B cell (primary cell): Measurements from ENCODE around the gene DENND10. TPM values are rescaled to one million over a fixed set of nuclear protein-coding genes. Genes with fewer than 3 reads are reported as not detected.

ENCODE experiments used
- ATAC-seq: fragments of 200-7000 bp; cut with Tn5 transposase; one replicate; pipeline ENCODE4 v1.10.0; 2021; ENCODE audit warnings: low read depth, mild to moderate bottlenecking, moderate number of reproducible peaks, moderate library complexity
- CTCF ChIA-PET: fragments of 350-600 bp; sonication (Branson Sonifier 250); formaldehyde crosslinking; loops from one replicate; lab custom pipeline; 2021; ENCODE audit warnings: antibody characterized with exemption, inconsistent platforms; lab: Charles Lee
- POLR2A ChIA-PET: fragments of 350-600 bp; sonication (Branson Sonifier 250); formaldehyde crosslinking; loops from one replicate; lab custom pipeline; 2021; ENCODE audit warnings: antibody characterized with exemption; lab: Charles Lee
- DNase-seq: peaks from one replicate; pipeline ENCODE4 v3.0.0; 2013
- H2AFZ ChIP-seq: 2 replicates; pipeline ENCODE4 v1.6.1; 2012; ENCODE audit warnings: mild to moderate bottlenecking, low read depth, low read length; ENCODE audit not compliant: insufficient read depth, poor library complexity, severe bottlenecking
- H3K27ac ChIP-seq, 2 donors: 1 replicate in 1 of 2; 2 replicates in 1 of 2; pipeline ENCODE4 v1.5.1; 2012 to 2013; ENCODE audit warnings: low read length in 2 of 2, mild to moderate bottlenecking in 2 of 2, moderate library complexity in 1 of 2
- H3K27me3 ChIP-seq, 4 experiments: fragments of 200-600 bp in 1 of 4; sonication (generic) in 1 of 4; replicated peaks in 1 of 4; 1 replicate in 2 of 4; 2 replicates in 2 of 4; pipeline versions ENCODE4 v1.6.1 to v1.7.0; 2013 to 2016; ENCODE audit warnings: low read length in 3 of 4, mild to moderate bottlenecking in 2 of 4, mixed read lengths in 1 of 4, moderate library complexity in 1 of 4; ENCODE audit not compliant: insufficient read depth in 4 of 4, control insufficient read depth in 3 of 4; ENCODE audit errors: control extremely low read depth in 1 of 4
- H3K36me3 ChIP-seq, 2 experiments: replicated peaks in 1 of 2; 1 replicate in 1 of 2; 2 replicates in 1 of 2; pipeline versions ENCODE4 v1.6.1 to v1.7.1; 2013; ENCODE audit warnings: low read length in 1 of 2; ENCODE audit not compliant: insufficient read depth in 2 of 2, control insufficient read depth in 1 of 2; ENCODE audit errors: control extremely low read depth in 1 of 2, extremely low read depth in 1 of 2
- H3K4me1 ChIP-seq, 2 donors: fragments of 200-600 bp in 1 of 2; sonication (generic) in 1 of 2; 1 replicate in 1 of 2; 2 replicates in 1 of 2; pipeline versions ENCODE4 v1.5.1 to v1.6.1; 2013 to 2017; ENCODE audit warnings: low read length in 2 of 2; ENCODE audit not compliant: control insufficient read depth in 2 of 2, insufficient read depth in 2 of 2
- H3K4me2 ChIP-seq: replicated peaks from 2 replicates; pipeline ENCODE3; 2012; ENCODE audit warnings: mild to moderate bottlenecking, low read depth, low read length; ENCODE audit not compliant: poor library complexity, severe bottlenecking
- H3K4me3 ChIP-seq, 5 experiments: fragments of 200-600 bp in 1 of 5; sonication (generic) in 1 of 5; 1 replicate in 3 of 5; 2 replicates in 2 of 5; pipeline versions ENCODE4 v1.5.1 to v1.7.0; 2011 to 2016; ENCODE audit warnings: low read length in 4 of 5, mild to moderate bottlenecking in 4 of 5, low read depth in 2 of 5, control low read depth in 1 of 5, moderate library complexity in 1 of 5; ENCODE audit not compliant: insufficient read depth in 1 of 5; ENCODE audit errors: control extremely low read depth in 1 of 5, extremely low read depth in 1 of 5
- H3K79me2 ChIP-seq: fragments of 200-600 bp; sonication (generic); one replicate; pipeline ENCODE4 v1.6.0; 2016; ENCODE audit warnings: low read length; ENCODE audit not compliant: control insufficient read depth, insufficient read depth
- H3K9ac ChIP-seq: fragments of 200-600 bp; sonication (generic); 2 replicates; pipeline ENCODE4 v1.6.1; 2017; ENCODE audit warnings: mild to moderate bottlenecking, low read length, moderate library complexity
- H3K9me3 ChIP-seq, 3 donors: one replicate each; pipeline versions ENCODE4 v1.6.1 to v1.7.1; 2013; ENCODE audit warnings: low read length in 2 of 3; ENCODE audit not compliant: control insufficient read depth in 2 of 3, insufficient read depth in 1 of 3; ENCODE audit errors: control extremely low read depth in 1 of 3
- H4K20me1 ChIP-seq: 2 replicates; pipeline ENCODE4 v1.6.0; 2012; ENCODE audit warnings: mild to moderate bottlenecking, low read length; ENCODE audit not compliant: insufficient read depth, control insufficient read depth, poor library complexity, severe bottlenecking
- H3K27ac Mint-ChIP-seq: one replicate; pipeline ENCODE4 v1.8.0; 2021; ENCODE audit warnings: mixed read lengths
- H3K27me3 Mint-ChIP-seq: one replicate; pipeline ENCODE4 v1.8.0; 2021; ENCODE audit warnings: mixed read lengths
- H3K4me1 Mint-ChIP-seq: one replicate; pipeline ENCODE4 v1.8.0; 2021; ENCODE audit warnings: mixed read lengths
- H3K4me3 Mint-ChIP-seq: one replicate; pipeline ENCODE4 v1.8.0; 2021; ENCODE audit warnings: mixed read lengths
- H3K9me3 Mint-ChIP-seq: one replicate; pipeline ENCODE4 v1.8.0; 2022; ENCODE audit warnings: mixed read lengths; ENCODE audit not compliant: insufficient read depth
- CTCF ChIP-seq: fragments of 200-600 bp; IDR thresholded peaks from one replicate; pipeline ENCODE4 v1.8.0; 2022; ENCODE audit warnings: antibody characterized with exemption, mild to moderate bottlenecking
- EZH2 ChIP-seq: IDR thresholded peaks from 2 replicates; pipeline ENCODE4 v1.6.1; 2012; ENCODE audit warnings: borderline replicate concordance, low read depth, mild to moderate bottlenecking, moderate library complexity, low read length; ENCODE audit not compliant: insufficient read depth, poor library complexity, severe bottlenecking
- WGBS: methylation state at CpG from one replicate; pipeline ENCODE4 v1.1.5; 2013; ENCODE audit warnings: missing lambda C conversion rate; ENCODE audit not compliant: insufficient coverage; 5-methylcytosine and 5-hydroxymethylcytosine counted together
- intact Hi-C: fragments of 100-400 bp; cut with micrococcal nuclease; formaldehyde crosslinking; loops from one replicate; pipeline ENCODE4 v1.10.0; 2022
- polyA plus RNA-seq: library from polyadenylated mRNA; depleted of rRNA; stranded (reverse); fragments of >200 nt; gene quantifications from 2 replicates; pipeline ENCODE4 v1.2.3, GENCODE V29; 2012
- total RNA-seq, 2 donors: library from RNA; stranded (reverse); fragments of 120-200 nt in 1 of 2; gene quantifications; 1 replicate in 1 of 2; 2 replicates in 1 of 2; pipeline versions ENCODE4 v1.2.3 to v1.2.4, GENCODE V29; 2013 to 2022

The DENND10 gene
- total and polyA plus RNA-seq, 2 donors (not counting 1 experiment from before 2014, with no cell fraction given) = 16.6 to 24.4 TPM

- H3K4me3 Mint-ChIP-seq = no peak overlapping the region
- CTCF ChIA-PET = no interaction called here
- no peaks in the 10 kb centered on the region for H3K9me3 Mint-ChIP-seq
Measured at GRCh38 chr10:119073584-119073983, 30.3 kb upstream of the DENND10 start.

More at GRCh38 chr10:119073584-119073983, 30.3 kb upstream of the DENND10 start:
- Histone ChIP-seq H3K36me3 (peaks cover 13 to 42% of the 10 kb centered on the region in 2 experiments), H3K4me2 (no peak overlapping the region), H2AFZ (no peak overlapping the region), H3K27me3 (no peaks in the 10 kb centered on the region), H3K9ac (no peak overlapping the region), H3K9me3 (peaks cover 0 to 4% (median 0%) of the 10 kb centered on the region in 3 donors), H4K20me1 (peaks cover 74% of the 10 kb centered on the region), H3K27ac (no peak overlapping the region), H3K4me1 (peaks cover 15 to 21% of the 10 kb centered on the region in 2 donors), H3K79me2 (peaks cover 76% of the 10 kb centered on the region), H3K4me3 (no peak overlapping the region)
- Mint-ChIP-seq H3K27me3 (no peaks in the 10 kb centered on the region), H3K4me1 (peaks cover 21% of the 10 kb centered on the region), H3K27ac (no peak overlapping the region)
- POLR2A ChIA-PET = no interaction called here
- 100% methylated on average over 2 of the region's 6 CpGs for WGBS
- intact Hi-C loops = no loop called here
- DNase-seq (no peak), ATAC-seq (no peak)
- TF ChIP-seq EZH2 (no peak), CTCF (no peak)
